ENCODE results near the gene RNF187. TPM values are rescaled to one million over a fixed set of nuclear protein-coding genes. Genes with fewer than 3 reads are reported as not detected.
A peak's percentile ranks its signal among the peaks of the same experiment; 100 is the strongest.

The RNF187 gene
- total RNA-seq, 2 experiments from 2014 or later, result 40.7 to 45.1 TPM

DNA sequence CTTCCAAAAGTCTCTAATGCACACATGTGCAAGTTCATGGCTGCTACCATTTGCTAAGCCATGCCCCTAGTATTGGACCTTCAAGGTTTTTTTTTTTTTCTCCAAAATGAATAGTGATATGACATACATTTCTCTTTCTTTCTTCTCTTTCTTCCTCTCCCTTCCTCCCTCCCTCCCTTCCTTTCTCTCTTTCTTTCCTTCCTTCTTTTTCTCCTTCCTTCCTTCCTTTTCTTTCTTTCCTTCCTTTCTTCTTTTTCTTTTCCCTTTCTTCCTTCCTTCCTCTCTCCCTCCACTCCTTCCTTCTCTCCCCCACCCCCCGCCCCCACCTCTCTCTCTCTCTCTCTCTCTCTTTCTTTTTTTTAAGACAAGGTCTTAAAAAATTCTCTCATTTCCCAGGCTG, 3.4 kb upstream of the RNF187 start:
- Mint-ChIP-seq H3K4me1 (ENCODE audit: low read depth) (peaks cover 26% of the 10 kb centered on the region), H3K27ac (no peak overlapping the region), H3K9me3 (no peaks in the 10 kb centered on the region), H3K27me3 (no peaks in the 10 kb centered on the region), H3K4me3 (no peak overlapping the region), H3K36me3 (ENCODE audit: low read depth) (peaks cover 15% of the 10 kb centered on the region)
- intact Hi-C loops (cut with DNase I, micrococcal nuclease), result no loop called here
- Histone ChIP-seq H3K36me3 (ENCODE audit: insufficient read depth, low read length) (no peaks in the 10 kb centered on the region), H3K4me3 (ENCODE audit: low read length) (no peak overlapping the region), H3K4me1 (ENCODE audit: insufficient read depth, low read length) (peaks cover 34% of the 10 kb centered on the region), H3K9me3 (ENCODE audit: control insufficient read depth in 1 of 2, insufficient read depth in 1 of 2, low read length in 2 of 2) (no peaks in the 10 kb centered on the region), H3K27me3 (ENCODE audit: control insufficient read depth in 1 of 2, insufficient read depth in 2 of 2, low read length in 2 of 2) (no peaks in the 10 kb centered on the region), H3K27ac (ENCODE audit: low read depth in 1 of 2, low read length in 2 of 2) (no peak overlapping the region)
- ChIA-PET CTCF (no interaction called here), POLR2A (no interaction called here)
- DNase-seq (no peak), ATAC-seq (ENCODE audit: poor library complexity) (no peak)
- TF ChIP-seq, protein P1, sequence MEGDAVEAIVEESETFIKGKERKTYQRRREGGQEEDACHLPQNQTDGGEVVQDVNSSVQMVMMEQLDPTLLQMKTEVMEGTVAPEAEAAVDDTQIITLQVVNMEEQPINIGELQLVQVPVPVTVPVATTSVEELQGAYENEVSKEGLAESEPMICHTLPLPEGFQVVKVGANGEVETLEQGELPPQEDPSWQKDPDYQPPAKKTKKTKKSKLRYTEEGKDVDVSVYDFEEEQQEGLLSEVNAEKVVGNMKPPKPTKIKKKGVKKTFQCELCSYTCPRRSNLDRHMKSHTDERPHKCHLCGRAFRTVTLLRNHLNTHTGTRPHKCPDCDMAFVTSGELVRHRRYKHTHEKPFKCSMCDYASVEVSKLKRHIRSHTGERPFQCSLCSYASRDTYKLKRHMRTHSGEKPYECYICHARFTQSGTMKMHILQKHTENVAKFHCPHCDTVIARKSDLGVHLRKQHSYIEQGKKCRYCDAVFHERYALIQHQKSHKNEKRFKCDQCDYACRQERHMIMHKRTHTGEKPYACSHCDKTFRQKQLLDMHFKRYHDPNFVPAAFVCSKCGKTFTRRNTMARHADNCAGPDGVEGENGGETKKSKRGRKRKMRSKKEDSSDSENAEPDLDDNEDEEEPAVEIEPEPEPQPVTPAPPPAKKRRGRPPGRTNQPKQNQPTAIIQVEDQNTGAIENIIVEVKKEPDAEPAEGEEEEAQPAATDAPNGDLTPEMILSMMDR (IDR thresholded peaks at IDR 0.05), result no peak

DNA sequence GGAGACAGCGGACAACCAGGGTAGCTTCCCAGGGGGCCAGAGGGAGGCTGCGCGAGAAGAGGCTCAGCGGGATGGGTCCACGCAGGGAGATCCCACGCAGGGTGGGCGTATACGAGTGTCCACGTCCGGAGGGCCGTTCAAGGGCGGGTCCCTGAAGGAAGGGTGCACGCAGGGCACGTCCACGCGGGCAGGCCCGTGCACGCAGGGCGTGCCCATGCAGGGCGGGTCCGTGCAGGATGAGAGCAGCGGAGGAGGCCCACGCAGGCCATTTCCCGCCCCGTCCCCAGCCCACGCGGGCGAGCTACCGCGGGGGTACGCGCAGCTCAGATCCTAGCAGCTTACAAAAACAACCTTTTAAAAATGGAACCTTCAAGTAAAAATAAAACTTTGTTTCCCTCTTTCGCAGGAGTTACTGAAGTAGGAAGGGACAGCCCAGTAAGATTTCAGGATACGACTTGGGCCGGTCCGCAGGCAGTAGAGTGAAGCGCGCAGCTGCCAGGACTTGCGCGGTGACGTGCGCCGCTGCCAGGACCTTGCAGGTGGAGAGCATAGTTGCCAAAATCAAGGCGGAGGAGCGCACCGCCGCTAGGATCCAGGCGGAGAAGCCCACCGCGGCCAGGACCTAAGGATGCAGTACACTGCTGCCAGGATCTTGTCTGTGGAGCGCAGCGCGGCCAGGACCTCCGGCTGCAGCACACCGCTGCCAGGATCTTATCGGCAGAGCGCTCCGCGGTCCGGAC, 416 bp upstream of the RNF187 start:
- DNase-seq (peak; percentile 66 to 91 (median 78)), ATAC-seq (ENCODE audit: poor library complexity) (peak; percentile 77)
- Mint-ChIP-seq H3K4me1 (ENCODE audit: low read depth) (peaks cover 43% of the 10 kb centered on the region), H3K4me3 (peak overlapping the region; percentile 95), H3K27ac (peak overlapping the region; percentile 100), H3K9me3 (no peaks in the 10 kb centered on the region), H3K27me3 (no peaks in the 10 kb centered on the region), H3K36me3 (ENCODE audit: low read depth) (peaks cover 38% of the 10 kb centered on the region)
- intact Hi-C loops (cut with DNase I, micrococcal nuclease), result loop anchor here (1.0 to 2.0 kb wide), 4 partner anchors 21 to 274 kb away; a partner anchor contains a TSS
- POLR2A ChIA-PET, result interaction anchor here (0.7 to 2.4 kb wide), 19 partner anchors 11 to 1546 kb away, joined by 3 to 90 read pairs (median 4); partner anchors contain the start of genes ARF1, COQ8A, GUK1 and IBA57
- peaks cover 16% of the 10 kb centered on the region for H3K36me3 ChIP-seq (ENCODE audit: insufficient read depth, low read length)
- H3K9me3 ChIP-seq (ENCODE audit: control insufficient read depth in 1 of 2, insufficient read depth in 1 of 2, low read length in 2 of 2), result no peaks in the 10 kb centered on the region
- H3K27me3 ChIP-seq (ENCODE audit: control insufficient read depth in 1 of 2, insufficient read depth in 2 of 2, low read length in 2 of 2), result no peaks in the 10 kb centered on the region
- CTCF ChIA-PET, result interaction anchor here (0.7 to 2.8 kb wide), 4 partner anchors 14 to 29 kb away, joined by 3 to 30 read pairs (median 10); a partner anchor contains a TSS
- H3K4me1 ChIP-seq (ENCODE audit: insufficient read depth, low read length), result peaks cover 43% of the 10 kb centered on the region
- peak overlapping the region; percentile 85 for H3K4me3 ChIP-seq (ENCODE audit: low read length)
- H3K27ac ChIP-seq (ENCODE audit: low read depth in 1 of 2, low read length in 2 of 2), result peak overlapping the region; percentile 100
- TF ChIP-seq, protein P1 (IDR thresholded peaks at IDR 0.05), result no peak

DNA sequence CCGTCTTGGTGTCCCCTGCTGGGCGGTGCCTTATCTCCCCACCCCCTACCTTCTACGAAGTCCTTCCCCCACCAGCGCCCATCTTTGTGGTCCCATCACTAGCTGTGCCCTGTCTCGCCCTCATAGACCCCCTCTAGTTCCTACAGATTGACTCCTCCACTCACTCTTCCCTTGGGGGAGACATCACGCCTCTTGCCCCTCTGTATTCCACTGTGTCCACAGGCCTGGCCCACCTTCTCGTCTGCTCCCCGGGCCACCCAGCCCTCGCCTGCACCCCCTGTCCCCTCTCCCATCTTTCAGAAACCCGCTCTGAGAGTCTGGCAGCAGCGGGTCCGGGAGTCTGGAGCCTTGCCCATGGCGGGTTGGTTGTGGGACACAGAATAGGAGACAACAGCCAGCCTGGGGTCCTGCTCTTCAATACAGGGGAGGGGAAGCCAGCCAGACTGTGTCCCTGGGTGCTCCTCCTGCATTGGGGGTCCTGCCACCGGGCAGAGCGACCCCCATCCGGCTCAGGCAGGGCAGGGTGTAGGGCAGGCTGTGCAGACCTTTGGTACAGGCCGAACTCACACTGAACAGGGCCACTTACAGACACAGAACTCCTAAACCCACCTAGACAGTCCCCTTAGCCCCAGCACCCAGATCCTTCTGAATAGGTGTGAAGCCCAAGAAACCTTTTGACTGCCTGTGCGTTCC, 1.1 kb downstream of the RNF187 start:
- ATAC-seq (ENCODE audit: poor library complexity) (no peak), DNase-seq (no peak)
- Histone ChIP-seq H3K9me3 (ENCODE audit: control insufficient read depth in 1 of 2, insufficient read depth in 1 of 2, low read length in 2 of 2) (no peaks in the 10 kb centered on the region), H3K4me1 (ENCODE audit: insufficient read depth, low read length) (peaks cover 43% of the 10 kb centered on the region), H3K27ac (ENCODE audit: low read depth in 1 of 2, low read length in 2 of 2) (peak overlapping the region in 1 of 2 donors; percentile 35), H3K27me3 (ENCODE audit: control insufficient read depth in 1 of 2, insufficient read depth in 2 of 2, low read length in 2 of 2) (no peaks in the 10 kb centered on the region), H3K36me3 (ENCODE audit: insufficient read depth, low read length) (peaks cover 27% of the 10 kb centered on the region), H3K4me3 (ENCODE audit: low read length) (peak overlapping the region; percentile 58)
- peak overlapping the region; percentile 93 for H3K27ac Mint-ChIP-seq
- POLR2A ChIA-PET, result interaction anchor here (0.6 to 2.4 kb wide), 6 partner anchors 12 to 1723 kb away, joined by 3 to 90 read pairs (median 3); a partner anchor contains a TSS
- TF ChIP-seq, protein P1 (IDR thresholded peaks at IDR 0.05), result no peak
- H3K4me3 Mint-ChIP-seq, result peak overlapping the region; percentile 96
- no peaks in the 10 kb centered on the region for H3K9me3 Mint-ChIP-seq
- intact Hi-C loops (cut with DNase I, micrococcal nuclease), result loop anchor here in 1 of 2 experiments (2.0 kb wide), 1 partner anchor 81 kb away; the partner anchor contains the start of gene TRIM11
- no peaks in the 10 kb centered on the region for H3K27me3 Mint-ChIP-seq
- peaks cover 46% of the 10 kb centered on the region for H3K4me1 Mint-ChIP-seq (ENCODE audit: low read depth)
- CTCF ChIA-PET, result interaction anchor here (2.6 to 2.8 kb wide), 2 partner anchors 13 to 31 kb away, joined by 17 to 30 read pairs; a partner anchor contains a TSS
- peaks cover 46% of the 10 kb centered on the region for H3K36me3 Mint-ChIP-seq (ENCODE audit: low read depth)
